Esophagus squamous epithelium (tissue), 5 donors: ENCODE results near the gene SEMA5A. TPM values are rescaled to one million over a fixed set of nuclear protein-coding genes. Genes with fewer than 3 reads are reported as not detected.

Experiments used
- DNase-seq: peaks from one replicate; lab custom pipeline; 2025; lab: John Stamatoyannopoulos, UW
- H3K27ac ChIP-seq, 4 donors: fragments of 200-600 bp; sonication (generic); one replicate each; pipeline ENCODE4 v1.5.1; 2016 to 2019; ENCODE audit warnings: mild to moderate bottlenecking in 1 of 4
- H3K27me3 ChIP-seq, 4 donors: fragments of 200-600 bp; sonication (generic); 1 replicate in 3 of 4; 2 replicates in 1 of 4; pipeline versions ENCODE4 v1.5.1 to v1.6.0; 2017 to 2021; ENCODE audit warnings: antibody characterized with exemption in 1 of 4
- H3K36me3 ChIP-seq, 3 donors: fragments of 200-600 bp; sonication (generic); one replicate each; pipeline ENCODE4 v1.5.1; 2016 to 2019
- H3K4me1 ChIP-seq, 3 donors: fragments of 200-600 bp; sonication (generic); one replicate each; pipeline ENCODE4 v1.5.1; 2017 to 2019
- H3K4me3 ChIP-seq, 4 donors: fragments of 200-600 bp; sonication (generic); 1 replicate in 3 of 4; 2 replicates in 1 of 4; pipeline ENCODE4 v1.5.1; 2016 to 2019; ENCODE audit warnings: mild to moderate bottlenecking in 2 of 4, moderate library complexity in 1 of 4
- H3K9me3 ChIP-seq, 3 donors: fragments of 200-600 bp; sonication (generic); one replicate each; pipeline ENCODE4 v1.5.1; 2016 to 2019
- CTCF ChIP-seq, 6 experiments: fragments of 450-650 bp in 4 of 6; fragments of 200-600 bp in 2 of 6; sonication (generic) in 2 of 6; IDR thresholded peaks; one replicate each; pipeline ENCODE4 v1.5.1; 2016 to 2019; ENCODE audit warnings: antibody characterized with exemption in 6 of 6, mild to moderate bottlenecking in 4 of 6, moderate library complexity in 4 of 6
- POLR2A ChIP-seq, 4 donors: fragments of 450-650 bp; IDR thresholded peaks; one replicate each; pipeline ENCODE4 v1.6.1; 2017; ENCODE audit warnings: antibody characterized with exemption in 4 of 4, mild to moderate bottlenecking in 4 of 4, moderate library complexity in 3 of 4
- WGBS, 2 donors: methylation state at CpG; one replicate each; pipeline ENCODE4 v1.1.5; 2018; 5-methylcytosine and 5-hydroxymethylcytosine counted together
- intact Hi-C: fragments of 100-400 bp; cut with DNase I; formaldehyde crosslinking; loops from one replicate; pipeline ENCODE4 v1.15.0; 2022
- total RNA-seq, 4 donors: library from RNA; depleted of rRNA; stranded (reverse); fragments of >200 nt; gene quantifications; one replicate each; pipeline ENCODE4 v1.1.0, GENCODE V29; 2016
- donor health status: DM: yes; HTN: yes; CAD: no.

The SEMA5A gene
- total RNA-seq, 4 donors from 2014 or later = 3.9 to 9.4 (median 8.4) TPM

GRCh38 chr5:9307150-9307549 is 238.7 kb downstream of the SEMA5A start:
- no peak for DNase-seq
- no peaks in the 10 kb centered on the region for H3K36me3 ChIP-seq
- H3K9me3 ChIP-seq = no peaks in the 10 kb centered on the region
- no peak overlapping the region for H3K27ac ChIP-seq
- no peaks in the 10 kb centered on the region for H3K27me3 ChIP-seq
- no peaks in the 10 kb centered on the region for H3K4me1 ChIP-seq
- intact Hi-C loops = no loop called here
- no peak overlapping the region for H3K4me3 ChIP-seq
- TF ChIP-seq CTCF (IDR thresholded peaks at IDR 0.05) (no peak), POLR2A (IDR thresholded peaks at IDR 0.05) (no peak)

GRCh38 chr5:9302218-9302617 is 243.7 kb downstream of the SEMA5A start:
- intact Hi-C loops = no loop called here
- H3K27me3 ChIP-seq = no peaks in the 10 kb centered on the region
- no peak for TF ChIP-seq POLR2A (IDR thresholded peaks at IDR 0.05)
- no peak for TF ChIP-seq CTCF (IDR thresholded peaks at IDR 0.05)
- H3K36me3 ChIP-seq = no peaks in the 10 kb centered on the region
- no peak overlapping the region for H3K4me3 ChIP-seq
- 59 to 79% methylated on average over 2 of the region's 2 CpGs for WGBS, 2 donors
- no peaks in the 10 kb centered on the region for H3K9me3 ChIP-seq
- no peak overlapping the region for H3K27ac ChIP-seq
- H3K4me1 ChIP-seq = peaks cover 0 to 12% (median 4%) of the 10 kb centered on the region in 3 donors
- DNase-seq = no peak

GRCh38 chr5:9301200-9301599 is 244.7 kb downstream of the SEMA5A start:
- peaks cover 0 to 18% (median 4%) of the 10 kb centered on the region in 3 donors for H3K4me1 ChIP-seq
- intact Hi-C loops = no loop called here
- no peaks in the 10 kb centered on the region for H3K36me3 ChIP-seq
- H3K27me3 ChIP-seq = no peaks in the 10 kb centered on the region
- no peak overlapping the region for H3K27ac ChIP-seq
- DNase-seq = no peak
- no peaks in the 10 kb centered on the region for H3K9me3 ChIP-seq
- 38 to 41% methylated on average over 6 of the region's 6 CpGs for WGBS, 2 donors
- no peak overlapping the region for H3K4me3 ChIP-seq
- TF ChIP-seq CTCF (IDR thresholded peaks at IDR 0.05) (no peak), POLR2A (IDR thresholded peaks at IDR 0.05) (no peak)

GRCh38 chr5:9297134-9297533 is 248.7 kb downstream of the SEMA5A start:
- Histone ChIP-seq H3K4me1 (peaks cover 0 to 18% (median 4%) of the 10 kb centered on the region in 3 donors), H3K36me3 (no peaks in the 10 kb centered on the region), H3K27me3 (no peaks in the 10 kb centered on the region), H3K4me3 (no peak overlapping the region), H3K27ac (no peak overlapping the region), H3K9me3 (no peaks in the 10 kb centered on the region)
- DNase-seq = no peak
- intact Hi-C loops = no loop called here
- TF ChIP-seq CTCF (IDR thresholded peaks at IDR 0.05) (no peak), POLR2A (IDR thresholded peaks at IDR 0.05) (no peak)
- 66 to 71% methylated on average over 4 of the region's 4 CpGs for WGBS, 2 donors

- Histone ChIP-seq H3K27ac (no peak overlapping the region), H3K36me3 (no peaks in the 10 kb centered on the region), H3K9me3 (no peaks in the 10 kb centered on the region), H3K27me3 (no peaks in the 10 kb centered on the region), H3K4me3 (no peak overlapping the region), H3K4me1 (peaks cover 0 to 7% (median 0%) of the 10 kb centered on the region in 3 donors)
- no peak for DNase-seq
- intact Hi-C loops = no loop called here
- 46 to 75% methylated on average over 1 of the region's 1 CpG for WGBS, 2 donors
- TF ChIP-seq CTCF (IDR thresholded peaks at IDR 0.05) (no peak), POLR2A (IDR thresholded peaks at IDR 0.05) (no peak)
These were observed 250.4 kb downstream of the SEMA5A start for GRCh38 chr5:9295466-9295801.
